ENCODE measurements around the gene MAEA. TPM values are rescaled to one million over a fixed set of nuclear protein-coding genes. Genes with fewer than 3 reads are reported as not detected.

Gene MAEA
- polyA plus RNA-seq, 1 donor from 2014 or later = 67.1 TPM

- Mint-ChIP-seq H3K4me3 (no peak overlapping the region), H3K36me3 (peaks cover 3% of the 10 kb centered on the region), H3K9me3 (no peaks in the 10 kb centered on the region), H3K27ac (no peak overlapping the region), H3K27me3 (no peaks in the 10 kb centered on the region), H3K4me1 (no peaks in the 10 kb centered on the region)
These were observed 87.3 kb downstream of the MAEA start for GRCh38 chr4:1376841-1377605.

- Mint-ChIP-seq H3K27me3 (no peaks in the 10 kb centered on the region), H3K9me3 (no peaks in the 10 kb centered on the region), H3K4me3 (no peak overlapping the region), H3K36me3 (peaks cover 5% of the 10 kb centered on the region), H3K4me1 (no peaks in the 10 kb centered on the region), H3K27ac (no peak overlapping the region)
These were observed 88.0 kb downstream of the MAEA start for GRCh38 chr4:1377606-1378261.

GRCh38 chr4:1378559-1379231 lies 89.0 kb downstream of the MAEA start:
- no peaks in the 10 kb centered on the region for H3K27me3 Mint-ChIP-seq
- H3K27ac Mint-ChIP-seq = no peak overlapping the region
- no peaks in the 10 kb centered on the region for H3K9me3 Mint-ChIP-seq
- no peaks in the 10 kb centered on the region for H3K4me1 Mint-ChIP-seq
- peaks cover 3% of the 10 kb centered on the region for H3K36me3 Mint-ChIP-seq
- no peak overlapping the region for H3K4me3 Mint-ChIP-seq

- no peaks in the 10 kb centered on the region for H3K27me3 Mint-ChIP-seq
- H3K36me3 Mint-ChIP-seq = peaks cover 3% of the 10 kb centered on the region
- no peaks in the 10 kb centered on the region for H3K4me1 Mint-ChIP-seq
- H3K9me3 Mint-ChIP-seq = no peaks in the 10 kb centered on the region
- H3K4me3 Mint-ChIP-seq = no peak overlapping the region
- no peak overlapping the region for H3K27ac Mint-ChIP-seq
These were observed 89.7 kb downstream of the MAEA start for GRCh38 chr4:1379351-1379781.

- no peak overlapping the region for H3K4me3 Mint-ChIP-seq
These were observed 90.2 kb downstream of the MAEA start for GRCh38 chr4:1379801-1380331.

GRCh38 chr4:1380368-1381151 lies 90.9 kb downstream of the MAEA start:
- H3K36me3 Mint-ChIP-seq = peaks cover 3% of the 10 kb centered on the region
- no peaks in the 10 kb centered on the region for H3K4me1 Mint-ChIP-seq
- no peak overlapping the region for H3K27ac Mint-ChIP-seq
- H3K27me3 Mint-ChIP-seq = no peaks in the 10 kb centered on the region
- no peak overlapping the region for H3K4me3 Mint-ChIP-seq
- H3K9me3 Mint-ChIP-seq = no peaks in the 10 kb centered on the region

More at GRCh38 chr4:1379801-1380331, 90.2 kb downstream of the MAEA start:
- Mint-ChIP-seq H3K4me1 (no peaks in the 10 kb centered on the region), H3K27ac (no peak overlapping the region), H3K9me3 (no peaks in the 10 kb centered on the region), H3K36me3 (peaks cover 3% of the 10 kb centered on the region), H3K27me3 (no peaks in the 10 kb centered on the region)

GRCh38 chr4:1381181-1381621 lies 91.5 kb downstream of the MAEA start:
- Mint-ChIP-seq H3K27me3 (no peaks in the 10 kb centered on the region), H3K4me1 (no peaks in the 10 kb centered on the region), H3K9me3 (no peaks in the 10 kb centered on the region), H3K36me3 (peaks cover 3% of the 10 kb centered on the region), H3K27ac (no peak overlapping the region), H3K4me3 (no peak overlapping the region)

- Mint-ChIP-seq H3K4me1 (no peaks in the 10 kb centered on the region), H3K4me3 (no peak overlapping the region), H3K9me3 (no peaks in the 10 kb centered on the region), H3K27ac (peak overlapping the region in 1 of 3 donors; percentile 64), H3K36me3 (peaks cover 7% of the 10 kb centered on the region), H3K27me3 (no peaks in the 10 kb centered on the region)
These were observed 92.4 kb downstream of the MAEA start for GRCh38 chr4:1381944-1382541.

GRCh38 chr4:1382776-1383727 lies 93.4 kb downstream of the MAEA start:
- H3K27me3 Mint-ChIP-seq = no peaks in the 10 kb centered on the region
- H3K4me3 Mint-ChIP-seq = no peak overlapping the region
- peak overlapping the region in 1 of 3 donors; percentile 50 for H3K27ac Mint-ChIP-seq
- H3K4me1 Mint-ChIP-seq = no peaks in the 10 kb centered on the region
- H3K36me3 Mint-ChIP-seq = peaks cover 7% of the 10 kb centered on the region
- peaks cover 3 to 8% (median 3%) of the 10 kb centered on the region in 3 donors for H3K9me3 Mint-ChIP-seq

GRCh38 chr4:1383728-1384591 lies 94.3 kb downstream of the MAEA start:
- peaks cover 7% of the 10 kb centered on the region for H3K36me3 Mint-ChIP-seq
- H3K4me1 Mint-ChIP-seq = no peaks in the 10 kb centered on the region
- no peaks in the 10 kb centered on the region for H3K27me3 Mint-ChIP-seq
- peaks cover 6 to 16% (median 11%) of the 10 kb centered on the region in 3 donors for H3K9me3 Mint-ChIP-seq
- H3K4me3 Mint-ChIP-seq = no peak overlapping the region
- peak overlapping the region in 1 of 3 donors; percentile 50 for H3K27ac Mint-ChIP-seq

GRCh38 chr4:1384675-1385372 lies 95.1 kb downstream of the MAEA start:
- H3K27me3 Mint-ChIP-seq = no peaks in the 10 kb centered on the region
- no peaks in the 10 kb centered on the region for H3K4me1 Mint-ChIP-seq
- H3K4me3 Mint-ChIP-seq = no peak overlapping the region
- H3K27ac Mint-ChIP-seq = no peak overlapping the region
- peaks cover 7% of the 10 kb centered on the region for H3K36me3 Mint-ChIP-seq
- peaks cover 6 to 16% (median 13%) of the 10 kb centered on the region in 3 donors for H3K9me3 Mint-ChIP-seq

All from IgD-negative memory B cell (primary cell).